Measurements from ENCODE around the gene ABCC4. TPM values are rescaled to one million over a fixed set of nuclear protein-coding genes. Genes with fewer than 3 reads are reported as not detected.
A peak's percentile ranks its signal among the peaks of the same experiment; 100 is the strongest.
"Not testable (repeated sequence)": the region's sequence is repeated elsewhere in the genome, so short reads cannot be mapped to it uniquely, and the experiment has no call there.

The ABCC4 gene
- total and polyA plus RNA-seq, 9 of the 15 experiments (the other 6 are each of a cell fraction or from before 2014, with no cell fraction given), result 9.4 to 46.1 (median 25.4) TPM

- H3K9me3 ChIP-seq (replicated peaks; ENCODE audit: control insufficient read depth, insufficient read depth, low read depth, low read length); CTCF ChIA-PET (ENCODE audit: low intra/inter-chr PET ratio); H3K79me2 ChIP-seq (ENCODE audit: control insufficient read depth, insufficient read depth, low read length); H3K9me1 ChIP-seq (ENCODE audit: control insufficient read depth, insufficient read depth, low read length); intact Hi-C loops (cut with micrococcal nuclease); POLR2A ChIA-PET; H3K4me1 ChIP-seq (replicated peaks in 1 of 2; ENCODE audit: control insufficient read depth in 2 of 2, insufficient read depth in 2 of 2, low read length in 2 of 2); DNase-seq (ENCODE audit: extremely low read depth in 1 of 4, low spot score in 3 of 4); ATAC-seq; H4K20me1 ChIP-seq (replicated peaks; ENCODE audit: control insufficient read depth, insufficient read depth, low read length); H3K4me3 ChIP-seq; BruUV-seq (replicated peaks); H3K9ac ChIP-seq (ENCODE audit: insufficient read depth in 1 of 2, low read depth in 2 of 2, low read length in 2 of 2); H3K27me3 ChIP-seq (ENCODE audit: control insufficient read depth in 2 of 2, insufficient read depth in 2 of 2, low read length in 2 of 2); H3K27ac ChIP-seq (ENCODE audit: extremely low read depth, low read depth, low read length); FAIRE-seq; H3K4me2 ChIP-seq (ENCODE audit: insufficient read depth, low read length); H2AFZ ChIP-seq (ENCODE audit: low read depth, low read length): not testable (repeated sequence)
- in situ Hi-C loops (cut with MboI), result loop anchor here (10.0 kb wide), 1 partner anchor 96 kb away; no protein-coding TSS in a partner anchor
- WGBS (ENCODE audit: insufficient coverage, low coverage, missing lambda C conversion rate), result no CpG with 5 or more reads among the region's 2 CpGs
- peaks cover 45% of the 10 kb centered on the region for H3K36me3 ChIP-seq (ENCODE audit: control insufficient read depth, insufficient read depth, low read length)
- peak; percentile 67 for TF ChIP-seq ZNF146 (CRISPR knock-in tag; IDR thresholded peaks at IDR 0.05; ENCODE audit: unreplicated experiment)
These were observed 102.6 kb downstream of the ABCC4 start for GRCh38 chr13:95198606-95199005.

- in situ Hi-C loops (cut with MboI) (loop anchor here (10.0 kb wide), 1 partner anchor 97 kb away; no protein-coding TSS in a partner anchor), intact Hi-C loops (cut with micrococcal nuclease) (no loop called here)
- peaks cover 2% of the 10 kb centered on the region; the same call in 2 of the 3 replicates for H3K79me2 ChIP-seq (ENCODE audit: control insufficient read depth, insufficient read depth, low read length)
- H3K27me3 ChIP-seq (ENCODE audit: control insufficient read depth in 2 of 2, insufficient read depth in 2 of 2, low read length in 2 of 2), result no peaks in the 10 kb centered on the region
- H2AFZ ChIP-seq (ENCODE audit: low read depth, low read length), result no peak overlapping the region
- H3K9ac ChIP-seq (ENCODE audit: insufficient read depth in 1 of 2, low read depth in 2 of 2, low read length in 2 of 2), result no peak overlapping the region
- ChIA-PET CTCF (ENCODE audit: low intra/inter-chr PET ratio) (no interaction called here), POLR2A (no interaction called here)
- FAIRE-seq, result no peak
- no peak overlapping the region for H3K4me3 ChIP-seq
- WGBS (ENCODE audit: insufficient coverage, low coverage, missing lambda C conversion rate), result 90% methylated on average over 4 of the region's 4 CpGs
- no peaks in the 10 kb centered on the region; the same call in 1 of the 2 replicates for H4K20me1 ChIP-seq (replicated peaks; ENCODE audit: control insufficient read depth, insufficient read depth, low read length)
- ATAC-seq, result no peak
- no peaks in the 10 kb centered on the region for H3K9me3 ChIP-seq (replicated peaks; ENCODE audit: control insufficient read depth, insufficient read depth, low read depth, low read length)
- H3K36me3 ChIP-seq (ENCODE audit: control insufficient read depth, insufficient read depth, low read length), result peaks cover 44% of the 10 kb centered on the region
- H3K27ac ChIP-seq (ENCODE audit: extremely low read depth, low read depth, low read length), result no peak overlapping the region
- H3K9me1 ChIP-seq (ENCODE audit: control insufficient read depth, insufficient read depth, low read length), result no peaks in the 10 kb centered on the region
- no peak for DNase-seq (ENCODE audit: extremely low read depth in 1 of 4, low spot score in 3 of 4)
- H3K4me2 ChIP-seq (ENCODE audit: insufficient read depth, low read length), result no peak overlapping the region
- no TSS peak for BruUV-seq (replicated peaks)
- H3K4me1 ChIP-seq (replicated peaks in 1 of 2; ENCODE audit: control insufficient read depth in 2 of 2, insufficient read depth in 2 of 2, low read length in 2 of 2), result peaks cover 2 to 8% of the 10 kb centered on the region in 2 experiments; a peak in 3 of 5 replicates
- TF ChIP-seq POLR2B (IDR thresholded peaks at IDR 0.05; ENCODE audit: low read depth, partially characterized antibody) (no peak), SMAD2 (IDR thresholded peaks at IDR 0.05; ENCODE audit: low read depth, low read length) (no peak), COPS2 (conservative IDR thresholded peaks at IDR 0.05) (no peak), MBD2 (IDR thresholded peaks at IDR 0.05; ENCODE audit: borderline replicate concordance, low read depth) (no peak), ZBTB2 (IDR thresholded peaks at IDR 0.05) (no peak), ZBTB26 (CRISPR knock-in tag; IDR thresholded peaks at IDR 0.05) (no peak), HDAC6 (IDR thresholded peaks at IDR 0.05; ENCODE audit: low read depth, low read length) (no peak), SMARCE1 (IDR thresholded peaks at IDR 0.05) (no peak), BRD9 (IDR thresholded peaks at IDR 0.05; ENCODE audit: low read depth, partially characterized antibody) (no peak), KAT2B (IDR thresholded peaks at IDR 0.05; ENCODE audit: low read depth, low read length) (no peak), HOMEZ (CRISPR knock-in tag; IDR thresholded peaks at IDR 0.05) (no peak), NR1H2 (CRISPR knock-in tag; IDR thresholded peaks at IDR 0.05) (no peak)
These were observed 103.7 kb downstream of the ABCC4 start for GRCh38 chr13:95197548-95197947.

Data from K562 (cell line).